Measurements from ENCODE around the gene TRIM15. TPM values are rescaled to one million over a fixed set of nuclear protein-coding genes. Genes with fewer than 3 reads are reported as not detected.

Gene TRIM15
- total and polyA plus RNA-seq, 2 donors (not counting 3 experiments of a cell fraction or from before 2014, with no cell fraction given), result not detected

- intact Hi-C loops (cut with micrococcal nuclease), result no loop called here
- DNase-seq (ENCODE audit: low read depth, low spot score), result no peak
- dilution Hi-C loops (cut with MboI; ENCODE audit: extremely low pct_ligation_motif_present, low sequenced_read_pairs), result no loop called here
- no peak overlapping the region for H3K4me2 ChIP-seq (ENCODE audit: insufficient read depth, low read length)
- POLR2A ChIA-PET, result no interaction called here
- CTCF ChIA-PET, result no interaction called here
- peaks cover 14 to 27% of the 10 kb centered on the region in 2 experiments for H3K36me3 ChIP-seq (ENCODE audit: control insufficient read depth in 2 of 2, extremely low read depth in 1 of 2, insufficient read depth in 2 of 2, low read length in 2 of 2)
- H3K9me1 ChIP-seq (replicated peaks; ENCODE audit: control insufficient read depth, extremely low read depth, insufficient read depth, low read length), result no peaks in the 10 kb centered on the region
- no peaks in the 10 kb centered on the region for H3K79me2 ChIP-seq (ENCODE audit: control insufficient read depth, insufficient read depth, low read length)
- no peaks in the 10 kb centered on the region for H3K4me1 ChIP-seq (ENCODE audit: control insufficient read depth, extremely low read depth, insufficient read depth, low read length)
- no peaks in the 10 kb centered on the region for H3K9me3 ChIP-seq (replicated peaks; ENCODE audit: control insufficient read depth, insufficient read depth, low read length)
- no peak for FAIRE-seq
- H2AFZ ChIP-seq (ENCODE audit: low read depth, low read length), result no peak overlapping the region
- TF ChIP-seq CTCF (IDR thresholded peaks at IDR 0.05; ENCODE audit: extremely low read depth in 1 of 2, insufficient read depth in 1 of 2, low read depth in 1 of 2, low read length in 2 of 2) (no peak), MYC (IDR thresholded peaks at IDR 0.05; ENCODE audit: low read depth, low read length) (no peak), JUN (IDR thresholded peaks at IDR 0.05; ENCODE audit: borderline replicate concordance, insufficient read depth, insufficient read length, low read depth) (no peak), EZH2 (IDR thresholded peaks at IDR 0.05; ENCODE audit: borderline replicate concordance, low read depth, low read length, severe bottlenecking) (no peak), POLR2A (IDR thresholded peaks at IDR 0.05; ENCODE audit: low read depth, low read length) (no peak), FOS (IDR thresholded peaks at IDR 0.05; ENCODE audit: borderline replicate concordance, insufficient read depth, low read length) (no peak), POLR2AphosphoS5 (IDR thresholded peaks at IDR 0.05; ENCODE audit: insufficient read depth, low read depth, low read length) (no peak), GATA2 (IDR thresholded peaks at IDR 0.05; ENCODE audit: insufficient read depth, insufficient read length, low read depth, low read length) (no peak)
- TF ChIP-seq, protein P1, sequence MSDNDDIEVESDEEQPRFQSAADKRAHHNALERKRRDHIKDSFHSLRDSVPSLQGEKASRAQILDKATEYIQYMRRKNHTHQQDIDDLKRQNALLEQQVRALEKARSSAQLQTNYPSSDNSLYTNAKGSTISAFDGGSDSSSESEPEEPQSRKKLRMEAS (IDR thresholded peaks at IDR 0.05; ENCODE audit: insufficient read depth, insufficient read length), result no peak
- no TSS peak for BruUV-seq (replicated peaks)
- no peak overlapping the region for H3K4me3 ChIP-seq (replicated peaks in 1 of 3; ENCODE audit: insufficient read depth in 1 of 3, low read depth in 1 of 3, low read length in 3 of 3)
- no peak overlapping the region for H3K27ac ChIP-seq (ENCODE audit: insufficient read depth, low read depth, low read length)
- no peaks in the 10 kb centered on the region for H4K20me1 ChIP-seq (replicated peaks; ENCODE audit: control insufficient read depth, extremely low read depth, insufficient read depth, low read length)
- H3K9ac ChIP-seq (replicated peaks; ENCODE audit: extremely low read depth, insufficient read depth, low read length), result no peak overlapping the region
- H3K27me3 ChIP-seq (ENCODE audit: control insufficient read depth in 2 of 2, insufficient read depth in 2 of 2, low read length in 2 of 2), result no peaks in the 10 kb centered on the region
These were observed 32.6 kb downstream of the TRIM15 start for GRCh38 chr6:30195951-30196350.

Measured in endothelial cell of umbilical vein (primary cell).